HL-60 (cell line): Measurements from ENCODE around the gene C1D.

Experiments used
- DNase-seq, 2 experiments: peaks; one replicate each; pipeline ENCODE4 v3.0.0-alpha.2; 2010 to 2020; ENCODE audit warnings: low read depth in 1 of 2, low spot score in 1 of 2
- H3K27ac ChIP-seq: fragments of 250-450 bp; sonication (Bioruptor Pico); replicated peaks from 2 replicates; pipeline ENCODE4 v1.5.1; 2020; ENCODE audit warnings: mild to moderate bottlenecking, moderate library complexity
- H3K27me3 ChIP-seq: fragments of 250-450 bp; sonication (Bioruptor Pico); 2 replicates; pipeline ENCODE4 v1.5.1; 2021; ENCODE audit warnings: mild to moderate bottlenecking, moderate library complexity; ENCODE audit not compliant: insufficient read depth, poor library complexity, severe bottlenecking
- H3K4me3 ChIP-seq: replicated peaks from 2 replicates; pipeline ENCODE4 v1.5.1; 2011; ENCODE audit warnings: mild to moderate bottlenecking, control low read depth, low read length; ENCODE audit not compliant: insufficient read depth
- CTCF ChIP-seq: IDR thresholded peaks from one replicate; pipeline ENCODE4 v1.5.1; 2011; ENCODE audit warnings: low read length, control low read depth, inconsistent platforms; ENCODE audit not compliant: insufficient read depth
- GABPA ChIP-seq: IDR thresholded peaks from 2 replicates; pipeline ENCODE4 v1.6.1; 2012; ENCODE audit warnings: low read depth
- POLR2AphosphoS5 ChIP-seq: IDR thresholded peaks from 2 replicates; pipeline ENCODE4 v1.6.1; 2012; ENCODE audit warnings: low read depth
- REST ChIP-seq: IDR thresholded peaks from 2 replicates; pipeline ENCODE4 v1.6.1; 2012; ENCODE audit warnings: low read depth; ENCODE audit not compliant: insufficient replicate concordance
- SPI1 ChIP-seq: IDR thresholded peaks from 2 replicates; pipeline ENCODE4 v1.6.1; 2012; ENCODE audit warnings: low read depth, mild to moderate bottlenecking, borderline replicate concordance

C1D gene

DNA sequence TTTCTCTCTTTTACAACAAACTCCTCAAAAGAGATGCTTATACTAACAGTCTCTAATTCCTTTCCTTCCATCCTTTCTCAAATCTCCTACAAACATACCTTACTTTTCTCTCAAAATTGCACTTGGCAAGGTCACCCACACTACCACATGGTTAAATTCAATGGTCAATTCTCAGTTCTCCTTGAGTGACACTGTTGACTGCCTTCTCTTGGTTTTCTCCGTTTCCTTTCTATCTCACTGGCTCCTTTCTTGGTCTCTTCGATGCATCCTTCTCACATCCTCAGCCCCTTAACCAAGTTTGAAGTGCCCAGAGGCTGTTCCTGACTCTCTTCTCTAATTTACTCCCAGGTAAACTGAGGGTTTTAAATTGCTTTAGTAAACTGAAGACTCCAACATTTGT is 12.5 kb downstream of the C1D start:
- no peak overlapping the region for H3K4me3 ChIP-seq
- no peak for DNase-seq
- no peak for TF ChIP-seq GABPA
- TF ChIP-seq REST = no peak
- no peak for TF ChIP-seq POLR2AphosphoS5
- TF ChIP-seq CTCF = no peak
- no peak for TF ChIP-seq SPI1
- H3K27ac ChIP-seq = no peak overlapping the region
- H3K27me3 ChIP-seq = no peaks in the 10 kb centered on the region

- Histone ChIP-seq H3K4me3 (no peak overlapping the region), H3K27ac (no peak overlapping the region), H3K27me3 (no peaks in the 10 kb centered on the region)
- no peak for DNase-seq
- TF ChIP-seq GABPA = no peak
- TF ChIP-seq REST = no peak
- no peak for TF ChIP-seq SPI1
- TF ChIP-seq POLR2AphosphoS5 = no peak
- no peak for TF ChIP-seq CTCF
These were observed 16.1 kb downstream of the C1D start for GRCh38 chr2:68046642-68047240.

GRCh38 chr2:68046224-68046623 is 16.6 kb downstream of the C1D start:
- H3K4me3 ChIP-seq = no peak overlapping the region
- H3K27me3 ChIP-seq = no peaks in the 10 kb centered on the region
- H3K27ac ChIP-seq = no peak overlapping the region
- no peak for DNase-seq
- TF ChIP-seq REST (no peak), GABPA (no peak), CTCF (no peak)
